D721Med (cell line): ENCODE data around the gene TANGO6.

ENCODE experiments used
- DNase-seq: peaks from one replicate; pipeline ENCODE4 v3.0.0; 2011; ENCODE audit warnings: low spot score; ENCODE audit not compliant: insufficient read length
- FAIRE-seq: peaks from 2 replicates; lab custom pipeline; 2011; peaks lifted over from hg19 to GRCh38; lab: Jason Lieb, UNC
- TF ChIP-seq, protein P1 (sequence below): IDR thresholded peaks from 2 replicates; pipeline ENCODE4 v1.5.1; 2012; ENCODE audit warnings: mild to moderate bottlenecking, control low read depth; ENCODE audit not compliant: insufficient read depth; ENCODE audit errors: missing control alignments

The TANGO6 gene

DNA sequence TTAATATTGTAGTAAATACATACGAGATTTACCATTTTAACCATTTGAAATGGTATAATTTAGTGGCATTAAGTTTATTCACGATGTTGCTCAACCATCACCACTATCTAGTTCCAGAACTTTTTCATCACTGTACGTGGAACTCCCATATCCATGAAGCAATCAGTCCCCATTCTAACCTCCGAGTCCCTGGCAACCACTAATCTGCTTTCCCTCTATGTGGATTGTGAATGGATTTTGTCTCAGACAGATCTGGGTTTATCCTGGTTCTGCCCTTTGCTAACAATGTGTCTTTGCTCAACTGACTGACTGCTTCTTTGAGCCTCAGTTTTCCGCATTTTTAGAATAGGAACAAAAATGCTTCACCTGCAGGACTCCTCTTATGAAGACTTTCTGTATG is 51.4 kb downstream of the TANGO6 start:
- no peak for DNase-seq
- no peak for FAIRE-seq
- TF ChIP-seq, protein P1, sequence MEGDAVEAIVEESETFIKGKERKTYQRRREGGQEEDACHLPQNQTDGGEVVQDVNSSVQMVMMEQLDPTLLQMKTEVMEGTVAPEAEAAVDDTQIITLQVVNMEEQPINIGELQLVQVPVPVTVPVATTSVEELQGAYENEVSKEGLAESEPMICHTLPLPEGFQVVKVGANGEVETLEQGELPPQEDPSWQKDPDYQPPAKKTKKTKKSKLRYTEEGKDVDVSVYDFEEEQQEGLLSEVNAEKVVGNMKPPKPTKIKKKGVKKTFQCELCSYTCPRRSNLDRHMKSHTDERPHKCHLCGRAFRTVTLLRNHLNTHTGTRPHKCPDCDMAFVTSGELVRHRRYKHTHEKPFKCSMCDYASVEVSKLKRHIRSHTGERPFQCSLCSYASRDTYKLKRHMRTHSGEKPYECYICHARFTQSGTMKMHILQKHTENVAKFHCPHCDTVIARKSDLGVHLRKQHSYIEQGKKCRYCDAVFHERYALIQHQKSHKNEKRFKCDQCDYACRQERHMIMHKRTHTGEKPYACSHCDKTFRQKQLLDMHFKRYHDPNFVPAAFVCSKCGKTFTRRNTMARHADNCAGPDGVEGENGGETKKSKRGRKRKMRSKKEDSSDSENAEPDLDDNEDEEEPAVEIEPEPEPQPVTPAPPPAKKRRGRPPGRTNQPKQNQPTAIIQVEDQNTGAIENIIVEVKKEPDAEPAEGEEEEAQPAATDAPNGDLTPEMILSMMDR: no peak

DNA sequence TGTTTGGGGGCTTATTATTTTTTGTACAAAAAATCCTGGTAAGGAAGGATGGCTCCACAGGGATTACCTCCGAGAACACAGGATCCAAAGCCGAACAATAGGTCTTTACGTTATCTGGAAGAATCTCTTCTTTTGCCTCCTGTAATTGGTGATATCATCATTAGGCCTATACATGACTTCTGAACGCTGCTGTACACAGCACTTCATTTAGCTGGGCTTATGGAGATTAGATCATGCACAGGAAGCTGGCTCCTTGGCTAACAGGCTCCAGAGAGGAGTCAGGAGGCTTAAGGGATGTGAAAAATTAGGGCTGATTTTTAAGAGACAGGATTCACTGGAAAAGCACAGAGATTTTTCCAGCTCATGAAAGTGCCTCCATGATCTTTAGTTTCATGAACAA is 54.7 kb downstream of the TANGO6 start:
- TF ChIP-seq, protein P1: no peak
- FAIRE-seq (no peak), DNase-seq (no peak)

DNA sequence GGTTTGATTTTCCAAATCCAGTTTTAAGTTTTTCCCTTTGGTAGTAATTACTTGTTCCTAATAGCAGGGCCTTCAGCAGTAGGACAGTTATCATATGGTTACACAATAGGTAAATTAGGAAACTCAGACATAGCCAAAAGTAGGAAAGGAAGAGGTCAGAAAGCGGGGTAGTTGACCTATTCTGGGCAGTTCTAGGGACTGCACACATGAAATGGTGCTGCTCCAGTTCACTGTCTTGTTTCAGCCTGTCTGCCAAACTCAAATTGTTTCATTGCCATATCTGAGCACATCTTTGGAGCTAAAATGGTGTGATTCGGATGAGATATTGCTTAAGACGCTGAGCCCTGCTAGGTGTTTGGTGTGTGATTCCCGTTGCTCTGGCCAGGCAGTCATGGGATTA is 56.7 kb downstream of the TANGO6 start:
- TF ChIP-seq, protein P1: no peak
- DNase-seq (no peak), FAIRE-seq (no peak)

DNA sequence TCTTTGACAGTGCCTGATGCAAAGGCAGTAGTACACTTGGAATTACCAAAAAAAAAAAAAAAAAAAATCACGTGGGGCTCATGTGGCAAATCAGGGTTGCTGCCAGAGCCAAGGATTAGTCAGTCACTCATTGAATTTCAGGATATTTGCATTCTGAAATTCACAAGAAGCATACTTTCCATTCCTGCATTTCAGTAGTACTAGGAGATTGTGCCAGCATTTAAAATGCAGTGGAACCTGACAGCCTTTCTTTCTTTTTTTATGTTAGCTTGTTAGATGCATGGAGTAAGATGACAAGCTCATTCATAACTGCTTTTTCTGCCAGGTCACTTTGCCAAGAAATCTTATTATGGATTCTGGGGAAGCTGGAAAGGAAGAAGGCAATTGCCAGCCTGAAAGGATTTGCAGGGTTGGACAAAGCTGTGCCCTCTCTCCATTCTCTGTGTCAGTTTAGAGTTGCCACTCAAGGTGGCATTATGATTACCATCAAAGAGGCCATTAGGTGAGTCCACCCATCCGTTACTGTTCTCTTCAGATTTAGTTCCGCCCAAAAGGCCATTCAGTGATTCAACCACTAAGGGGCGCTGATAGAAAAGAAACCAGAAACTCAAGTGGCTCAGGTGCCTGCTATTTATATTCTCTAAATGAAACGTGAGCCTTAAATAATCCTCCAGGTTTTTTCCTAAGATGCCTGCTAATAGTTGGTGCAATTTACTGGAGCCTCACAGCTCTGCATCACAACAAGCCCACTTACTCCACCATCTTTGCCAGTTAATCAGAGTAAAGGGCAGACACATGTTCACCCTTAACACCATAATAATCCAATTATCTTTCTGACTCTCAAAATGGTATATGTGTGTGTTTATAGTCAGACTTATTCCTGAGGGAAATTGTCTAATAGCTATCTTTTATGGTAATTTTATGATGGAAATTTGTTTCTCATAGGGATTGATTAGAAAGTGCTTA is 59.0 kb downstream of the TANGO6 start:
- DNase-seq: no peak
- TF ChIP-seq, protein P1: peak; percentile 68
- no peak for FAIRE-seq

DNA sequence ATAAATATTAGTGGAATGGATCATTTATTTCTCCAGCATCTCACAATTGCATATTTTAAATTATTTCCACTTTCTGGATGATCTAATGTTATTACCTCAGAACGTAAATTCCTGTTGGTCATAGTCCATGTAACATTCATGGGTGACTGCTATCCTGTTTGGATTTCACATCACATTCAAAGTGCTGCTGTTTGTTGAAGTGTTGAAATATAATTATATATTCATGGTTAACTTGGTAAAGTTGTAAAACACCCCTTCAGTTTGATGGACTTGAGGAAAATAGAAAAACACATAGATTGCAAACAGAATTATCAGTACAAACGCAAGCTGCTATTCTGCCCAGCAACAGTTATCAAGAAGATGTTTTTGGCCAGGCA is 59.6 kb downstream of the TANGO6 start:
- TF ChIP-seq, protein P1: no peak
- FAIRE-seq (no peak), DNase-seq (no peak)

DNA sequence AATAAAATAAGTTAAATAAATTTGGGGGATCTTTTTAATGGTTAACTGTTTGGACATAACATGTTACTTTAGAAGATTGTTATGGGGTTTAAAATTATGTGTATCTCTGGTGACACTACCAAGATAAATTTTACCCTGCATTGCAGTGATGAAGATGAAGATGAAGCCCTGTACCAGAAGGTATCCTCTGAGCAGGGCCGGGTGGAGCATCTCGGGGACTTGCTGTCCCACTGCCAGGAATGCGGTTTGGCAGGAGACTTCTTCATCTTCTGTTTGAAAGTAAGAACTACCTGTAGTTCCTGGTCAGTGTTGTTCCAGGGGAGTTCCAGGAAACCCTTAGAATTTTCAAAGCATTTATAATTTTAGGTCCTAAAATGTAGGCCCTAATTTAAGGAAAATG is 64.0 kb downstream of the TANGO6 start:
- DNase-seq: no peak
- TF ChIP-seq, protein P1: no peak
- FAIRE-seq: no peak

DNA sequence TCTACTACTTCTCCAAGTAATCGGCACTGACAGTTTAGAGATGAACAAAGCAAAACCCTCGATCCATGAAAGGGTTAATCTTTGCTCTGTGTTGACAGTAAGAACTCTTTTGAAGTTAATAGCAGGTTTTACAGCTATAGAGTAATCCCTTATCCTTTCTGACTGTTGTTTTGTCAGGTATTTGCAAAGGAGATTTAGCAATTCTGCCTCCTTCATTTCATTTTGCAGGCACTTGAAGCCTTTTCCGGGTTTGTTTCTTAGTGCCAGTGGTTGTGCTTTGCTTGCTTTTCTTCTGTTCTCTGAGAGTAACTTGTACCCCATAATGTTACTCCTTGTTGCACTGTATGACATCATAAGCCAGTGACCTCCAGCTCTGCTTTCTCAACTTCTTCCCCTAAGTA is 64.5 kb downstream of the TANGO6 start:
- FAIRE-seq: no peak
- TF ChIP-seq, protein P1: no peak
- DNase-seq: no peak
